Left forelimb (tissue), 1 donor: ENCODE data around the gene IAPP.
"Not testable (repeated sequence)": the region's sequence is repeated elsewhere in the genome, so short reads cannot be mapped to it uniquely, and the experiment has no call there.

ENCODE experiments used
- DNase-seq: peaks from one replicate; pipeline ENCODE4 v3.0.0-alpha.2; 2018; ENCODE audit warnings: low spot score

Gene IAPP

DNA sequence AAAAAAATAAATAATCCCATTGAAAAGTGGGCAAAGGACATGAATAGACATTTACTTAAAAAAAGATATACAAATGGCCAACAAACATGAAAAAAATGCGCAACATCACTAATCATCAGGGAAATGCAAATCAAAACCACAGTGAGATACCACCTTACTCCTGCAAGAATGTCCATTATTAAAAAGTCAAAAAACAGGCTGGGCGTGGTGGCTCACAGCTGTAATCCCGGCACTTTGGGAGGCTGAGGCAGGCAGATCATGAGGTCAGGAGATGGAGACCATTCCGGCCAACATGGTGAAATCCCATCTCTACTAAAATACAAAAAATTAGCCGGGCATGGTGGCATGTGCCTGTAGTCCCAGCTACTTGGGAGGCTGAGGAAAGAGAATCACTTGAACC is 8.6 kb downstream of the IAPP start:
- DNase-seq: not testable (repeated sequence)

DNA sequence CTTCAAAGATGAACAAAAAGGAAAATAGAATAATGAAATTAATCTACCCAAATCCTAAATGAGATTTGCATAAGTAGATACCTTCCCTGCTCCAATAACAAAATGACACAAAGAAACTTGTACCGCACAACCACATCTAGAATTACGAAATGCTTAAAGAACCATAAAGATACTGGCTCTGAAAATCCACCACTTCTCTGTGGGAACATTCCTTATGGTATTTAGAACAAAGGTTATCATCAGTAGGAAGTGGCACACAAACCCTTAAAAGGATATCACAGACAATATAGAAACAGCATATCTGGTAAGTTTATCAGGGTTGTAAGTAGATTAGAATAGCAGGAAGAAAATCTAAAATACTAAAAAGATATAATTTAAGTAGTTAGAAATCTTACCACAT is 11.6 kb downstream of the IAPP start:
- no peak for DNase-seq

DNA sequence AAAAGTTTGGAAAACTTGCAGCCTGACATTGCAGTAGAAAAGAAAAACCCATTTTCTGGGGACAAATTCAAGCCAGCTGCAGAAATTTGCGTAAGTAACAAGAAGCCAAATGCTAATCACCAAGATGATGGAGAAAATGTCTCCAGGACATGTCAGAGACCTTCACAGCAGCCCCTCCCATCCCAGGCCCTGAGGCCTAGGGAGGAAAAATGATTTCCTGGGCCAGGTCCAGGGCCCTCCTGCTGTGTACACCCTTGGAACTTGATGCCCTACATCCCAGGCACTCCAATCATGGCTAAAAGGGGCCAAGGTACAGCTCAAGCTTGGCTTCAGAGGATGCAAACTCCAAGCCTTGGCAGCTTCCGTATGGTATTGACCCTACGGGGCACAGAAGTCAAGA is 14.5 kb downstream of the IAPP start:
- no peak for DNase-seq

DNA sequence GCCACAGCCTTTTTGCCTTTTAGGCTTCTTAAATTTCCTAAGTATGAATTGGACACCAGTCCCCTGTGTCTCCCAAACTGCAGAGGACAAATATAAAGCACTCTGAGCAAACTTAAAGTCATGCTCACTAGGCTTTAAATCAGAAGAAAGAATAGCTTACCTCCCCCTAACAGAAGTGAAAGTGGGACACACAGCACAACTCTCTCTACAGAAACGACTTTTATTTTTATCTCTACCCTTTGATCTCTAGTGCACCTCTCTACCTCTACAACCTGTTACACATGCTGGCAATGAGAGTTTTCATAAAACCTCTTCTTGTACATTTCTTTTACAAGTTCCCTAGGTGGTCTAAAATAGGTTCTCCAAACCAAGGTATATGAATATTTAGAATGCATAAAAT is 19.7 kb downstream of the IAPP start:
- no peak for DNase-seq

DNA sequence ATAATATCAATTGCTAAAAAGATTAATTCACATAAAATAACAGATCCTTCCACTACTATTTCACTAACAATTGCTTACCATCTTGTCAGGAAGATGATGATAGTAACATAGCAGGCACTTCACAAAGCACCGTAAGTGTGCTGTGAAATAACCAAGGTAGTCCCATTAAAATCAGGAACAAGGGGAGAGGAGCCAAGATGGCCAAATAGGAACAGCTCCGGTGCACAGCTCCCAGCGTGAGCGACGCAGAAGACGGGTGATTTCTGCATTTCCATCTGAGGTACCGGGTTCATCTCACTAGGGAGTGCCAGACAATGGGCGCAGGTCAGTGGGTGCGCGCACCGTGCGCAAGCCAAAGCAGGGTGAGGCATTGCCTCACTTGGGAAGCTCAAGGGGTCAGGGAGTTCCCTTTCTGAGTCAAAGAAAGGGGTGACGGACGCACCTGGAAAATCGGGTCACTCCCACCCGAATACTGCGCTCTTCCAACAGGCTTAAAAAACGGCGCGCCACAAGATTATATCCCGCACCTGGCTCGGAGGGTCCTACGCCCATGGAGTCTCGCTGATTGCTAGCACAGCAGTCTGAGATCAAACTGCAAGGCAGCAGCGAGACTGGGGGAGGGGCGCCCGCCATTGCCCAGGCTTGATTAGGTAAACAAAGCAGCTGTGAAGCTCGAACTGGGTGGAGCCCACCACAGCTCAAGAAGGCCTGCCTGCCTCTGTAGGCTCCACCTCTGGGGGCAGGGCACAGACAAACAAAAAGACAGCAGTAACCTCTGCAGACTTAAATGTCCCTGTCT is 22.3 kb downstream of the IAPP start:
- not testable (repeated sequence) for DNase-seq

DNA sequence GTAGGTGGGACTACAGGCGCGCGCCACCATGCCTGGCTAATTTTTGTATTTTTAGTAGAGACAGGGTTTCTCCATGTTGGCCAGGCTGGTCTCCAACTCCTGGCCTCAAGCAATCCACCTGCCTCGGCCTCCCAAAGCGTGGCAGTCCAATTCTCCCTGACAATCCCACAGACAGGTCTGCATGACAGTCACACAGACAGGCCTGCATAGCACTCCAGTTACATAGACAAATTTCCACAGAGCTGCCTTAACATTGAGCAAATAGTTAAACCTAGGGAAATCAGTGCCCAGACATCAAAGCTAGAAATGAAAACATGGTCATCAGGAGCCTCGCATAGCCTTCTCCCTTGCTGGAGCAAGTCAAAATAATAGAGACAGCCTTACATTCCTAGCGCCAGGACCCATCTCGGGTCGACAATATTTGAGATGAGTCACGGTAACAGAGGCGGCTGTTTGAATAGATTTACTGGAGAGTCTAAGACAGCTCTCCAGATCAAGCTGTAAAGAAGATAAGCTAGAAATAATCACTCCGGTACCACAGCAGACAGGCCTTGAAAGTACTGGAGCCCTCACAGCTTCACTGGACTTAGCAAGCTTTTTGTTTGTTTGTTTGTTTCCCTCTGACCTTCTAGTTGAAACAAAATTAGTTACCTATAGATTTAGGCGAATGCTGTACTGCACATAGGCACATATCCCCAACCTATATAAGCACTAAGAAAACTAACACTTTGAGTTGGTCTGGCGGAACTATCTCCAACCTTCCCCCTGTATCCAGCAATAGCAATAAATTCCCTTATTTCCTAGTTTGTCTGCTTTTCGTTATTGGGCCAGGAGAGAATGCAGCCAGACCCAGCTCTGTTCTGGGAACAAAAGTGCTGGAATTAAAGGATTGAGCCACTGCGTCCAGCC is 40.9 kb downstream of the IAPP start:
- no peak for DNase-seq

DNA sequence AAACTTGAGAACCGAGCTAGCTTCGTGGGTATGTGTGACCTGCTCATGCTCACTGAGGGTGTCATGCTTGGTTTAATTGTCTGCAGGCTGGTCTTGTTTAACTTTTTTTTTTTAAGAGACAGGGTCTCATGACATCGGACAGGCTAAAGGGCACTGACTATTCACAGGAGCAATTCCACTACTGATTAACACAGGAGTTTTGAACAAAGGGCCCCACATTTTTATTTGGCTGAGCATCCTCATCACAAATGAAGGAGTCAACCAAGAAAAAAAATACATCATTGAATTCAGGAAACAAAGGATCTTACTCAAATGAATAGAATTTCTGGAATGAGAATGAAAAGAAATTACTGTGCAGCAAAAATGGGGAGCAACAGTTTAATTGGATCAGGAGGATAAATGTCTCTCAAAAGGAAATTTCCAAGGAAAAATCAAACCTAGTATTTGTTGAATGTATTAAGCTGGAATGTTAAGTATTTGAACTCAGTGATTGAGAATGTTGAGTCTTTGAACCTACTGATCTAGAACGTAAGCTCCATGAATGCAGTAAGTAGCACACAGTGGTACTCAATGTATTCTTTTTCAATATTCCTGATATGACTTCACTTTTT is 43.9 kb downstream of the IAPP start:
- DNase-seq: no peak

DNA sequence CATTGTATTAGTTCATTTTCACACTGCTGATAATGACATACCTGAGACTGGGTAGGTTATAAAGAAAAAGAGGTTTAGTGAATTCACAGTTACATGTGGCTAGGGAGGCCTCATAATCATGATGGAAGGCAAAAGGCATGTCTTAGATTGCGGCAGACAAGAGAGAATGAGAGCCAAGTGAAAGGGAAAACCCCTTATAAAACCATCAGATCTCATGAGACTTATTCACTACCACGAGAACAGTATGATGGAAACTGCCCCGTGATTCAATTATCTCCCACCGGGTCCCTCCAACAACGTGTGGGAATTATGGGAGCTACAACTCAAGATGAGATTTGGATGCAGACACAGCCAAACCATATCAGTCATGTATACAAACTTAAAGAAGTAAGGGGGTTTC is 45.7 kb downstream of the IAPP start:
- DNase-seq: not testable (repeated sequence)

DNA sequence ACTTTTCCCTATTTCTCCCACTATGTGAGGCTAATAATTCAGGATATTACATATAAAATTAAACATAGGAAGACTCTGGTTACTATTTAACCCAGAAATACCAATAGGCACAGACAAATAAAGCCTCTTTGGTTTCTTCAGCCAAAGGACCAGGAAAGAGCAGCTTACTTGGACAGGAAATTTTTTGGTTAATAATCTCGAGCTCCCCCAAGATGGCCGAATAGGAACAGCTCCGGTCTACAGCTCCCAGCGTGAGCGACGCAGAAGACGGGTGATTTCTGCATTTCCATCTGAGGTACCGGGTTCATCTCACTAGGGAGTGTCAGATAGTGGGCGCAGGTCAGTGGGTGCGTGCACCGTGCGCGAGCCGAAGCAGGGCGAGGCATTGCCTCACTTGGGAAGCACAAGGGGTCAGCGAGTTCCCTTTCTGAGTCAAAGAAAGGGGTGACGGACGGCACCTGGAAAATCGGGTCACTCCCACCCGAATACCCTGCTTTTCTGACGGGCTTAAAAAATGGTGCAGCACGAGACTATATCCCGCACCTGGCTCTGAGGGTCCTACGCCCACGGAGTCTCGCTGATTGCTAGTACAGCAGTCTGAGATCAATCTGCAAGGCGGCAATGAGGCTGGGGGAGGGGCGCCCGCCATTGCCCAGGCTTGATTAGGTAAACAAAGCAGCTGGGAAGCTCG is 46.5 kb downstream of the IAPP start:
- DNase-seq: not testable (repeated sequence)

DNA sequence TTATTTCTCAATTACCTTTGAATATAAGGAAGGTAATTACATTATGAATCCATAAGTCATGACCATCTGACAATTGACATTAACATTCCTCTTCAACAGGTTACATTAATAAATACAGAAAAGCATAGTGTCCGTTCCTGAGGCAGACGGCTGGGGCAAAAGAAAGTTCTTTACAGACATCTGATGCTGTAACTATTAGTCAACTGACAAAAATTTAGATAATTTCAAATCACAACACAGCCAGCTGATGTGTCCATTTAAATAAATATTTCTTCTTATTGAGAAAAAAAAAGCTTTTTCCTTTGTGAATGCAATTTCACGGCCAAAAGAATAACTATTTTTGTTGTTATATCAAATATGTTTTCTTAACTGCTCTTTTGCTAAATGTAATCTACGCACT is 55.5 kb downstream of the IAPP start:
- DNase-seq: no peak
